Progenitor cell of endocrine pancreas (in vitro differentiated cells): ENCODE measurements around the gene FSTL5. TPM values are rescaled to one million over a fixed set of nuclear protein-coding genes. Genes with fewer than 3 reads are reported as not detected.
A peak's percentile ranks its signal among the peaks of the same experiment; 100 is the strongest.

Experiments used
- DNase-seq: peaks from one replicate; pipeline ENCODE4 v3.0.0; 2021; ENCODE audit warnings: low spot score; ENCODE audit not compliant: unreplicated experiment
- H3K27ac Mint-ChIP-seq: 2 replicates; pipeline ENCODE4 v1.8.0; 2021; ENCODE audit warnings: mild to moderate bottlenecking, moderate library complexity, mixed read lengths
- H3K27me3 Mint-ChIP-seq: 2 replicates; pipeline ENCODE4 v1.8.0; 2021; ENCODE audit warnings: mixed read lengths
- H3K36me3 Mint-ChIP-seq: 2 replicates; pipeline ENCODE4 v1.8.0; 2022; ENCODE audit warnings: mixed read lengths; ENCODE audit not compliant: insufficient read depth
- H3K4me1 Mint-ChIP-seq: 2 replicates; pipeline ENCODE4 v1.8.0; 2021; ENCODE audit warnings: low read depth, mixed read lengths
- H3K4me3 Mint-ChIP-seq: 2 replicates; pipeline ENCODE4 v1.8.0; 2021; ENCODE audit warnings: low read depth, mild to moderate bottlenecking, moderate library complexity, mixed read lengths
- H3K9me3 Mint-ChIP-seq: 2 replicates; pipeline ENCODE4 v1.8.0; 2021; ENCODE audit warnings: low read depth, mixed read lengths
- CTCF ChIP-seq: fragments of 200-600 bp; sonication (generic); IDR thresholded peaks from one replicate; pipeline ENCODE4 v1.5.0; 2021; ENCODE audit warnings: antibody characterized with exemption, mild to moderate bottlenecking; ENCODE audit not compliant: unreplicated experiment
- total RNA-seq: library from RNA; stranded (reverse); gene quantifications from 2 replicates; pipeline ENCODE4 v1.2.1, GENCODE V29; 2021

FSTL5 gene
- total RNA-seq, 1 donor from 2014 or later: 15.5 TPM

DNA sequence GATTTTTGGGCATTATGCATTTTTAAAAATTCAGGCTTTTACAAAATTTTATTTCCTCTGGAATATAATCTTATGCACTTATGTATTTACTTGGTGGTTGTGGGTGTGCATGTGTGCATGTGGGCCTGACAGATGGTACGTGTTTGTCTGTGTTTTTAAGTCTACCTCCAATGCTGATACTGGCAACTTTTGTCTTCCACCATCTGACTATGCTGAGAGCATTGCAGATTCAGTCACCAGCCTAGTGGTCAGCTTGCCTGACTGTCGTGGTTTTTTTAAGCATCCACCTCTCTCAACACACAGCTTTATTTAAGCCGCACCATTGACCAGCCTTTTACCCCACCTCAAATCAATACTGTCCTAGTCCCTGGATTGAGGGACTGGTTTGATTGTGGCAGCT lies 37.1 kb downstream of the FSTL5 start:
- H3K4me3 Mint-ChIP-seq: no peak overlapping the region
- DNase-seq: no peak
- no peaks in the 10 kb centered on the region for H3K27me3 Mint-ChIP-seq
- peaks cover 5% of the 10 kb centered on the region for H3K4me1 Mint-ChIP-seq
- H3K36me3 Mint-ChIP-seq: no peaks in the 10 kb centered on the region
- no peak overlapping the region for H3K27ac Mint-ChIP-seq
- no peak for TF ChIP-seq CTCF
- H3K9me3 Mint-ChIP-seq: no peaks in the 10 kb centered on the region

DNA sequence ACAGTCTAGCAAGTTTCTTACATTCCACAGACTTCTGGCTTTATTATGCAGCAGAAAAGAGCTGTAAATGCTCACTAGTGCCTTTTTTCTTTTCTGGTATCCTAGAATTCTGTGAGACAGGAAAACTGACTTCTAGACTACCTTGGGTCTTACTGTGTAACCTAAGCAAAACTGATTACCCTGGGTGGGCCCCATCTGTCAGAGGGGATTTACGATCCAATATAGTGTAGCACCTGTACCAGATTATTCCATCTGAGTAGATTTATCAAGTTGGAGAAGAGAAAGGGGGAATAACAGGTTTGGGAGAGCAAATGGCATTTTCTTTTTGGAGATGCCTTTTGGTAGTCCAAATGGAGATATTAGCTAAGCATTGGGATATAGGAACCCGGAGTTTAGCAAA lies 46.7 kb downstream of the FSTL5 start:
- Mint-ChIP-seq H3K36me3 (no peaks in the 10 kb centered on the region), H3K4me1 (peaks cover 37% of the 10 kb centered on the region), H3K9me3 (no peaks in the 10 kb centered on the region), H3K27ac (peak overlapping the region; percentile 77), H3K4me3 (peak overlapping the region; percentile 38), H3K27me3 (no peaks in the 10 kb centered on the region)
- no peak for TF ChIP-seq CTCF
- no peak for DNase-seq

DNA sequence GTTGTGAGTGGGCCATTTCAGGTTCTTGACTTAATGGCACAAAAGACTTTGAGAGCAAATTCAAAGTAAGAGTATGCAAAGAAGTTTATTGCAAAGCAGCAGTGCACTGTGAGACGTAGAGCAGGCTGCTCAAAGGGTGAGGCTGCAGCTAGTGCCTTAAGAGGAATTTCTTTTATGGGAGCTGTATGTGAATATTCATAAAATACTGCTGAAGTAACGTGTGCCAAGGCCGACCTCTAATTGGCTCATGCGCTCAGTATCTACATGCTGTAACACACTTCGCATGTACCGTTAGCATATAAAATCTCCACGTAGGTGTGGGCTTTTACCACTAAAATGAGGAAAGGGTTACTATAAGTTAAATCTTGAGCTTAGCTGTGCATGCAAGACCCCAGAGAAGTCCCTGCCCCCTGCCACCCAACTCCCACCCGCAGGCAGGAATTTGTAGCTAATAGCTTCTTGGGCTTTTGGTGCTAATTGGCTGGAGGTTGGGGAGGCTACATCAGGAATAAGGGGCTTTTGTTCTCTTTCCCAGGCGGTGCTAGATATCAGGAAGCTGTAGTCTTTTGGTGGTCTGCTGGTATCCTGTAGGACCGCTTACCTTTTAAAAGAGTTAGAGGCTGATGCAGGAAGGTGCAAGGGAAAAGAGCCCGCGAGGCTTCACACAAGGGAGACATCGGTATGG lies 47.6 kb downstream of the FSTL5 start:
- no peaks in the 10 kb centered on the region for H3K27me3 Mint-ChIP-seq
- DNase-seq: no peak
- no peaks in the 10 kb centered on the region for H3K9me3 Mint-ChIP-seq
- H3K4me1 Mint-ChIP-seq: peaks cover 37% of the 10 kb centered on the region
- H3K4me3 Mint-ChIP-seq: peak overlapping the region; percentile 32
- no peaks in the 10 kb centered on the region for H3K36me3 Mint-ChIP-seq
- no peak for TF ChIP-seq CTCF
- peak overlapping the region; percentile 77 for H3K27ac Mint-ChIP-seq

GRCh38 chr4:162115333-162115732 lies 48.5 kb downstream of the FSTL5 start:
- no peak for DNase-seq
- Mint-ChIP-seq H3K27me3 (no peaks in the 10 kb centered on the region), H3K9me3 (no peaks in the 10 kb centered on the region), H3K4me1 (peaks cover 37% of the 10 kb centered on the region), H3K36me3 (no peaks in the 10 kb centered on the region), H3K27ac (peak overlapping the region; percentile 77), H3K4me3 (no peak overlapping the region)
- no peak for TF ChIP-seq CTCF

- no peak for DNase-seq
- no peak for TF ChIP-seq CTCF
- H3K27ac Mint-ChIP-seq: no peak overlapping the region
- no peaks in the 10 kb centered on the region for H3K27me3 Mint-ChIP-seq
- no peak overlapping the region for H3K4me3 Mint-ChIP-seq
- peaks cover 25% of the 10 kb centered on the region for H3K4me1 Mint-ChIP-seq
- H3K9me3 Mint-ChIP-seq: no peaks in the 10 kb centered on the region
- no peaks in the 10 kb centered on the region for H3K36me3 Mint-ChIP-seq
These were observed 52.7 kb downstream of the FSTL5 start for GRCh38 chr4:162111078-162111477.
